ENCODE results near the gene MYO1H.
A peak's percentile ranks its signal among the peaks of the same experiment; 100 is the strongest.
"Not testable (repeated sequence)": the region's sequence is repeated elsewhere in the genome, so short reads cannot be mapped to it uniquely, and the experiment has no call there.

The MYO1H gene

GRCh38 chr12:109418848-109419480 is 71.3 kb downstream of the MYO1H start:
- DNase-seq, result no peak

GRCh38 chr12:109421355-109422087 is 73.8 kb downstream of the MYO1H start:
- DNase-seq, result no peak

- DNase-seq, result no peak
Measured at GRCh38 chr12:109422251-109422650, 74.6 kb downstream of the MYO1H start.

- DNase-seq, result no peak
Measured at GRCh38 chr12:109423392-109423791, 75.7 kb downstream of the MYO1H start.

- peak; percentile 68 for DNase-seq
Measured at GRCh38 chr12:109428037-109428629, 80.4 kb downstream of the MYO1H start.

GRCh38 chr12:109428804-109429203 is 81.1 kb downstream of the MYO1H start:
- not testable (repeated sequence) for DNase-seq

- DNase-seq, result no peak
Measured at GRCh38 chr12:109430244-109430643, 82.5 kb downstream of the MYO1H start.

GRCh38 chr12:109432431-109432830 is 84.7 kb downstream of the MYO1H start:
- DNase-seq, result no peak

- peak; percentile 67 for DNase-seq
Measured at GRCh38 chr12:109432842-109433304, 85.2 kb downstream of the MYO1H start.

- DNase-seq, result no peak
Measured at GRCh38 chr12:109433618-109434017, 85.9 kb downstream of the MYO1H start.

- no peak for DNase-seq
Measured at GRCh38 chr12:109434582-109434981, 86.9 kb downstream of the MYO1H start.

GRCh38 chr12:109435428-109436187 is 87.9 kb downstream of the MYO1H start:
- no peak for DNase-seq

GRCh38 chr12:109436188-109436560 is 88.5 kb downstream of the MYO1H start:
- DNase-seq, result no peak

GRCh38 chr12:109439181-109439580 is 91.5 kb downstream of the MYO1H start:
- DNase-seq, result no peak

- not testable (repeated sequence) for DNase-seq
Measured at GRCh38 chr12:109439951-109440350, 92.3 kb downstream of the MYO1H start.

- DNase-seq, result no peak
Measured at GRCh38 chr12:109440851-109441490, 93.3 kb downstream of the MYO1H start.

- DNase-seq, result no peak
Measured at GRCh38 chr12:109443794-109444193, 96.1 kb downstream of the MYO1H start.

GRCh38 chr12:109444259-109444658 is 96.6 kb downstream of the MYO1H start:
- no peak for DNase-seq

- no peak for DNase-seq
Measured at GRCh38 chr12:109445191-109445609, 97.5 kb downstream of the MYO1H start.

- DNase-seq, result no peak
Measured at GRCh38 chr12:109446869-109447268, 99.2 kb downstream of the MYO1H start.

GRCh38 chr12:109447482-109447881 is 99.8 kb downstream of the MYO1H start:
- DNase-seq, result no peak

- DNase-seq, result no peak
Measured at GRCh38 chr12:109448272-109448671, 100.6 kb downstream of the MYO1H start.
